Cerebellar cortex (tissue), 1 donor: Measurements from ENCODE around the gene ERICH4.
"Not testable (repeated sequence)": the region's sequence is repeated elsewhere in the genome, so short reads cannot be mapped to it uniquely, and the experiment has no call there.

Experiments used
- DNase-seq: peaks from one replicate; pipeline ENCODE4 v3.0.0-alpha.2; 2015; ENCODE audit warnings: low spot score

The ERICH4 gene

DNA sequence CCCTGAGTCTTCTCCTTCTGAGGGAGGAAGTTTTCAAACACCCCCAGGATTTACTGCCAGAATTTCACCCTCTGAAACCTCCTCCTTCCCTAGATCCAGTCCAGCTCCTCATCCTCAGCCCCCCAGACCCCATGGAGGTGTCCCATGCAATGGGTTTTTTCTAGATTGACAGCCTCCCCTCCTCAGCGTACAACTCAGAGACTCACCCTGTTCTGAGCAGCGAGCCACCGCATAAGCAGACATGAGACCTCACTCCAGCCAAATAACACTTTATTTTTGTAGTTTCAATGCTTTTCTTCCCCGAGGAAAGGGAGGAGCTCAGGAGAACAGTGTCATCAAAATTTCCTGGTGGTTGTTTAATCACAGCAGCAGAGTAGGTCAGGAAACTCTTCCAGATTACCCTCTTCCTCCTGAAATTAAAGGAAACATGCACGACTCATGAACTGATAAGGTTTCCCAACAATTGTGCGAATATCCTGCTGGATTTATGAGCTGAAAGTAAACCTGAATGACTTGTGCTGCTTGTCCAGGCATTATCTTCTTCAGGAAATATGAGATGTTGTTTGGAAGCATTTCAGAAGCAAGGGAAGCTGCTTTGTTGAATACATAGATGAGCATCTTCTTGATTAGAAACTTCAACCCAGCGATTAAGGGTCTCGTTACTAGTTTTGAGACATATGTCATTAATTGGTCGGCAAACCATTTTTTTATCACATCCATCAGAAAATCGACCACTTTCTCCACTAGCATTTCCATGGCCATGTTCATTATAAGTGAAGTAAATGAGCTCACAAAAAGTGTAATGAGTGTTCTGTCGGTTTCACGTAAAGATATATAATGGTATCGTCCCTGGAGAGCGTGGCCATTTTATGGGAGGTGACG lies 36.2 kb downstream of the ERICH4 start:
- no peak for DNase-seq

DNA sequence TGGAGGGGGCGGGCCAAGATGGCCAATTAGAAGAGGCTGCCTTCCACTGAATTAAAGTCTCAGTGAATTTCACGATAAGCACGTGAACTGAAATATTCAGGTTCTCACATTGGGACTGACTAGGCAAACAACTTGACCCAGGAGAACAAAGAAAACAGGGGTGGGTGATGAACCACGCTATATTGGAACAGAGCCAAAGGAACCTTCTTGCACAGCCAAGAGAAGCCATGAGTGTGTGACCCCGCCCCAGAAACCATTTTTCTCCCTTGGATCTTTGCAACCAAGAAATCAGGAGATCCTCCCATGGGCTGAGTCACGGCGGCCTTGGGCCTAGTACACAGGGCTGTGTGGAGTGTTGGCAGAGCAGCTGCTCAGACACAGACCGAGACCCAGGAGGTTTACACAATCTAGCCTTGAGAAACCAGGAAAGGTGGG lies 36.8 kb downstream of the ERICH4 start:
- DNase-seq = no peak

DNA sequence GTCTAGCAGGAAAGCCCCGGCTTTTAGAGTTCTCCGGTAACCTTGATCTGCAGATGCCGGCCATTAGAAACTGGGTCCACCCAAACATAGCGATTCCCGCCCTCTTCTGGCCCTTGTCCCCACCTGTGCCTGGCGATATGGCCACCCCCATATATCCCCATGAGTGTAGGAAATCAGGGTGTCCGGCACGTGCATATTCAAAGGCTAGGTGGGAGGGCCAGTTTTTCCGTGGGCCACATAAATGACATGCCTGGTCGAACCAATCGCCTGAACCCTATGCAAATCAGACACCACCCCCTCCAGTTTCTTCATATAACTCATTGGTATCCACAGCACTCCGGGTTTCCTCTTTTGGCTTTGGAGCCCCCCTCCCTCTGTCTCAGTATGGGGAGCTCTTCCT lies 37.4 kb downstream of the ERICH4 start:
- no peak for DNase-seq

DNA sequence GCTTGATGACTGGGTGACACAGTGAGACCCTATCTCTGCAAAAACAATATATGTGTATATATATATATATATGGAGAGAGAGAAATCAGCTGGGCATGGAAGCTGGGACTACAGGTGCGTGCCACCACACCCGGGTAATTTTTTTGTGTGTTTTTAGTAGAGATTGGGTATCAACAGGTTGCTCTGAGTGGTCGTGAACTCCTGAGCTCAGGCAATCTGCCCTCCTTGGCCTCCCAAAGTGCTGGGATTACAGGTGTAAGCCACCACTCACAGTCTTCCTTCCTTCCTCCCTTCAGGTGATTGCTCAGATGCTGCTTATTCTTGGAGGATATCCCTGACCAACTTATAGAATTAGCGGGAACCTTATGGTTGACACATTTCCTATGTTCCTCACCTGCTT lies 41.9 kb downstream of the ERICH4 start:
- no peak for DNase-seq

DNA sequence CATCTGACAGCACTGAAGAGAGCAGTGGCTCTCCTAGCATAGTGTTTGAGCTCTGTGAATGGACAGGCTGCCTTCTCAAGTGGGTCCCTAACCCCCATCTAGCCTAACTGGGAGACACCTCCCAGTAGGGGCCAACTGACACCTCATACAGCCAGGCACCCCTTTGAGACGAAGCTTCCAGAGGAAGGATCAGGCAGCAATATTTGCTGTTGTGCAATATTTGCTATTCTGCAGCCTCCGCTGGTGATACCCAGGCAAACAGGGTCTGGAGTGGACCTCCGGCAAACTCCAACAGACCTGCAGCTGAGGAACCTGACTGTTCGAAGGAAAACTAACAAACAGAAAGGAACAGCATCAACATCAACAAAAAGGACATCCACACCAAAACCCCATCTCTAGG lies 44.0 kb downstream of the ERICH4 start:
- DNase-seq = not testable (repeated sequence)

DNA sequence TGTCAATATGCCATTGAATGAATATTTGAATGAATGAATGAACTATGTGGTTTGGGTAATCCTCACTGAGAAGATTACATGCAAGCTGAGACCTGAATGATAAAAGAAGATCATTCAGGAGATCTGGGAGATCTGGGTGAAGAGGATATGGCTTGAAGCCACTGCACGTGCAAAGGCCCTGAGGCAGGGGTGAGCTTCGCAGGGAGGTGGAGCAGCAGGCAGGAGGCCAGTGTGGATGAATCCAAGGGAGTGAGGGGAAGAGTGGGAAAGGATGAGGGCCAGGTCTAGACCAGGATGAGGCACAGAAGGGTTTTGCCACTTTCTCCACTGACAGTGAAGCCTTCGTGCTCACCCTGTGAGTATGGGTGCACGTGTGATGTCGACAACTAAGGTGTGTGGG lies 49.9 kb downstream of the ERICH4 start:
- no peak for DNase-seq
